ENCODE data around the gene SAC3D1. TPM values are rescaled to one million over a fixed set of nuclear protein-coding genes. Genes with fewer than 3 reads are reported as not detected.

The SAC3D1 gene
- total and polyA plus RNA-seq, 2 experiments from 2014 or later: 24.6 to 32.7 TPM

GRCh38 chr11:65083834-65084597 is 43.0 kb downstream of the SAC3D1 start, which contains the start of the genes CDCA5 and ZFPL1:
Gene CDCA5, minus strand, starts transcription at chr11:65084040. Its CDS starts 62 bp downstream, at chr11:65083978.
Gene ZFPL1, plus strand, starts transcription at chr11:65084222. Its CDS starts 477 bp downstream, at chr11:65084699.
- Histone ChIP-seq H3K4me3 (peak within 1 kb of the TSS; percentile 84), H3K27ac (peak within 1 kb of the TSS; percentile 92), H3K36me3 (peaks cover 8% of the 10 kb centered on the region), H3K27me3 (no peaks in the 10 kb centered on the region), H3K9me3 (ENCODE audit: low read depth) (no peaks in the 10 kb centered on the region), H3K4me1 (ENCODE audit: low read depth) (no peaks in the 10 kb centered on the region)
- no peak for TF ChIP-seq CTCF (IDR thresholded peaks at IDR 0.05; ENCODE audit: low read depth, low read length)
- peak; percentile 97 for DNase-seq (ENCODE audit: low read depth in 1 of 2, low spot score in 1 of 2)

DNA sequence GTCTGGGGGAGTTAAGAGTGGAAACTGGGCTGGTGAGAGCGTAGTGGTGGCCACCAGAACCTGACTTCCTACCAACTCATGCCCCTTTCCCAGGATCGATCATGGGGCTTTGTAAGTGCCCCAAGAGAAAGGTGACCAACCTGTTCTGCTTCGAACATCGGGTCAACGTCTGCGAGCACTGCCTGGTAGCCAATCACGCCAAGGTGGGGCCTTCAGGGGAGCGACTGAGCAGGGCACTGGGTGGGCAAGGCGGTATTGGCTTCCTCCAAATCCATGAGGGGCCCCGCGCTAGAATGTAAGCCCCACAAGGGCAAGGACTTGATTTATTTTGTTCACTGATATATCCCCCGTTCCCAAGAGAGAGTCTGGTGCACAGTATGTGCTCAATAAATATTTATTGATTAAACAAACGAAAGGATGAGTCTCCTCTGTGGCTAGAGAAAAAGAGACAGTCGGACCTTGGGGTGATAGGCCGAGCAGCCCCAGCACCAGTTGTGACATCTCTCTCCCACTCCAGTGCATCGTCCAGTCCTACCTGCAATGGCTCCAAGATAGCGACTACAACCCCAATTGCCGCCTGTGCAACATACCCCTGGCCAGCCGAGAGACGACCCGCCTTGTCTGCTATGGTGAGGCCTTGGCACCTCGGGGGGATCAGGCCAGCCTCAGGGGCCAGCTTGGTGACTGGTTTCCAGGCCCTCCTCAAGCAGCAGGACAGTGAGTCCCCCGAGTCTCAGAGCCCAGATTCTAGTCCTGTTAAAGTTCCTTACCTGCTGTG is 43.8 kb downstream of the SAC3D1 start:
- no peaks in the 10 kb centered on the region for H3K9me3 ChIP-seq (ENCODE audit: low read depth)
- peak overlapping the region; percentile 92 for H3K27ac ChIP-seq
- no peak for TF ChIP-seq CTCF (IDR thresholded peaks at IDR 0.05; ENCODE audit: low read depth, low read length)
- no peaks in the 10 kb centered on the region for H3K27me3 ChIP-seq
- no peaks in the 10 kb centered on the region for H3K4me1 ChIP-seq (ENCODE audit: low read depth)
- DNase-seq (ENCODE audit: low read depth in 1 of 2, low spot score in 1 of 2): no peak
- peaks cover 11% of the 10 kb centered on the region for H3K36me3 ChIP-seq
- peak overlapping the region; percentile 84 for H3K4me3 ChIP-seq

- Histone ChIP-seq H3K9me3 (ENCODE audit: low read depth) (no peaks in the 10 kb centered on the region), H3K4me1 (ENCODE audit: low read depth) (no peaks in the 10 kb centered on the region), H3K27ac (no peak overlapping the region), H3K4me3 (no peak overlapping the region), H3K36me3 (peaks cover 11% of the 10 kb centered on the region), H3K27me3 (no peaks in the 10 kb centered on the region)
- DNase-seq (ENCODE audit: low read depth in 1 of 2, low spot score in 1 of 2): no peak
- TF ChIP-seq CTCF (IDR thresholded peaks at IDR 0.05; ENCODE audit: low read depth, low read length): no peak
Measured at GRCh38 chr11:65085446-65085845, 44.4 kb downstream of the SAC3D1 start.

GRCh38 chr11:65086809-65087208 is 45.8 kb downstream of the SAC3D1 start:
- H3K27me3 ChIP-seq: no peaks in the 10 kb centered on the region
- no peak for DNase-seq (ENCODE audit: low read depth in 1 of 2, low spot score in 1 of 2)
- no peak for TF ChIP-seq CTCF (IDR thresholded peaks at IDR 0.05; ENCODE audit: low read depth, low read length)
- H3K4me3 ChIP-seq: no peak overlapping the region
- H3K36me3 ChIP-seq: peaks cover 11% of the 10 kb centered on the region
- no peaks in the 10 kb centered on the region for H3K9me3 ChIP-seq (ENCODE audit: low read depth)
- no peak overlapping the region for H3K27ac ChIP-seq
- no peaks in the 10 kb centered on the region for H3K4me1 ChIP-seq (ENCODE audit: low read depth)

- peaks cover 11% of the 10 kb centered on the region for H3K36me3 ChIP-seq
- no peak for DNase-seq (ENCODE audit: low read depth in 1 of 2, low spot score in 1 of 2)
- H3K9me3 ChIP-seq (ENCODE audit: low read depth): no peaks in the 10 kb centered on the region
- H3K4me3 ChIP-seq: no peak overlapping the region
- H3K27ac ChIP-seq: no peak overlapping the region
- no peaks in the 10 kb centered on the region for H3K4me1 ChIP-seq (ENCODE audit: low read depth)
- TF ChIP-seq CTCF (IDR thresholded peaks at IDR 0.05; ENCODE audit: low read depth, low read length): no peak
- H3K27me3 ChIP-seq: no peaks in the 10 kb centered on the region
Measured at GRCh38 chr11:65087216-65087615, 46.2 kb downstream of the SAC3D1 start.

Measured in cardiac muscle cell (in vitro differentiated cells and primary cell).